ENCODE results near the gene TP53TG5. TPM values are rescaled to one million over a fixed set of nuclear protein-coding genes. Genes with fewer than 3 reads are reported as not detected.

The TP53TG5 gene
- total RNA-seq, 1 donor from 2014 or later, result not detected

- DNase-seq (ENCODE audit: low read depth, low spot score), result no peak
Measured at GRCh38 chr20:45328451-45328850, 49.7 kb downstream of the TP53TG5 start.

GRCh38 chr20:45325371-45325770 is 52.8 kb downstream of the TP53TG5 start:
- DNase-seq (ENCODE audit: low read depth, low spot score), result no peak

GRCh38 chr20:45323731-45324130 is 54.4 kb downstream of the TP53TG5 start:
- DNase-seq (ENCODE audit: low read depth, low spot score), result no peak

GRCh38 chr20:45322952-45323383 is 55.2 kb downstream of the TP53TG5 start:
- DNase-seq (ENCODE audit: low read depth, low spot score), result no peak

Other genes starting within 250 kb of the TP53TG5 start
- gene PI3, start 203.4 kb downstream of the TP53TG5 start, total RNA-seq, result not detected in 2 replicates
- not detected in 2 replicates for gene SEMG1, start 171.3 kb downstream of the TP53TG5 start, total RNA-seq
- not detected in 2 replicates for gene SEMG2, start 157.0 kb downstream of the TP53TG5 start, total RNA-seq
- gene SLPI, start 123.8 kb downstream of the TP53TG5 start, total RNA-seq, result 0.18 TPM in 1 of 2 replicates, not detected in the other
- gene RBPJL, start 71.5 kb downstream of the TP53TG5 start, total RNA-seq, result not detected in 2 replicates
- not detected in 2 replicates for gene MATN4, start 70.0 kb downstream of the TP53TG5 start, total RNA-seq
- gene SDC4, start 29.9 kb downstream of the TP53TG5 start, total RNA-seq, result 24.6 and 32.4 TPM in 2 replicates
- 21.4 and 35.7 TPM in 2 replicates for gene SYS1, start 15.2 kb downstream of the TP53TG5 start, total RNA-seq
- gene DBNDD2, start 30.0 kb upstream of the TP53TG5 start, total RNA-seq, result 12.6 and 17.3 TPM in 2 replicates
- gene PIGT, start 37.8 kb upstream of the TP53TG5 start, total RNA-seq, result 22.1 and 22.8 TPM in 2 replicates
- gene WFDC2, start 91.4 kb upstream of the TP53TG5 start, total RNA-seq, result not detected in 2 replicates
- not detected in 2 replicates for gene SPINT3, start 137.3 kb upstream of the TP53TG5 start, total RNA-seq
- not detected in 2 replicates for gene WFDC6, start 161.2 kb upstream of the TP53TG5 start, total RNA-seq
- gene EPPIN, start 169.1 kb upstream of the TP53TG5 start, total RNA-seq, result not detected in 2 replicates
- not detected in 2 replicates for gene WFDC8, start 201.0 kb upstream of the TP53TG5 start, total RNA-seq